22Rv1 (cell line): ENCODE measurements around the gene NPR1.
"Not testable (repeated sequence)": the region's sequence is repeated elsewhere in the genome, so short reads cannot be mapped to it uniquely, and the experiment has no call there.

Experiments
- H3K27ac ChIP-seq: fragments of 450-650 bp; 2 replicates; pipeline ENCODE4 v1.5.1; 2017
- CTCF ChIP-seq: fragments of 450-650 bp; IDR thresholded peaks from 2 replicates; pipeline ENCODE4 v1.5.1; 2017; ENCODE audit warnings: mild to moderate bottlenecking
- ZFX ChIP-seq: fragments of 450-650 bp; IDR thresholded peaks from 2 replicates; pipeline ENCODE4 v1.6.1; 2017; ENCODE audit warnings: antibody characterized with exemption, borderline replicate concordance

The NPR1 gene

DNA sequence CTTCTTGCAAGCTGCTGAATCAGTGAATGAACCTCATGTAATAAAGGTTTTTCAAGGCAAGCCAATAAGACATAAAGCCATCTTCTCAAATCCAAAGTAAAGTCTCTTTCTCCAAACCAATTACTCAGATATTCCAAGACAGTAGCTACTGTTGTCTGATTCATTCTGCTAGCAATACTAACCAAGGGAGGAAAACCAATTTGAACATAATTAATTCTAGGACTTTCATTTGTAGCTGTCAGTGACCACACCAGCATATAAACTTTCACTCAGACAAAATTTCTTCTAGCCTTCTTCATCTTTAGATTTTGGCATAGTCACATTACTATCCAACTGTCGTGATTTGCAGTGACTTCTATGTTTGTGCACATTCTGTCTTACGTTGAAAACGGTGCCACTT lies 38.8 kb downstream of the NPR1 start:
- H3K27ac ChIP-seq, result no peak overlapping the region
- TF ChIP-seq ZFX (no peak), CTCF (no peak)

GRCh38 chr1:153723687-153724086 lies 45.2 kb downstream of the NPR1 start:
- TF ChIP-seq ZFX (no peak), CTCF (no peak)
- H3K27ac ChIP-seq, result no peak overlapping the region

- H3K27ac ChIP-seq, result not testable (repeated sequence)
Observed at GRCh38 chr1:153724634-153725033, 46.1 kb downstream of the NPR1 start.

GRCh38 chr1:153727463-153728304 lies 49.2 kb downstream of the NPR1 start, which contains the start of gene INTS3:
Gene INTS3 (plus strand): TSS chr1:153728050. CDS start chr1:153728635, 585 bp downstream.
- peak within 1 kb of the TSS; percentile 90 for H3K27ac ChIP-seq
- TF ChIP-seq ZFX (no peak), CTCF (no peak)

- peak overlapping the region; percentile 90 for H3K27ac ChIP-seq
- TF ChIP-seq ZFX (no peak), CTCF (no peak)
Observed at GRCh38 chr1:153728305-153729066, 50.0 kb downstream of the NPR1 start.

- TF ChIP-seq ZFX, result no peak
- TF ChIP-seq CTCF, result no peak
- no peak overlapping the region for H3K27ac ChIP-seq
Observed at GRCh38 chr1:153730468-153730988, 52.0 kb downstream of the NPR1 start.

DNA sequence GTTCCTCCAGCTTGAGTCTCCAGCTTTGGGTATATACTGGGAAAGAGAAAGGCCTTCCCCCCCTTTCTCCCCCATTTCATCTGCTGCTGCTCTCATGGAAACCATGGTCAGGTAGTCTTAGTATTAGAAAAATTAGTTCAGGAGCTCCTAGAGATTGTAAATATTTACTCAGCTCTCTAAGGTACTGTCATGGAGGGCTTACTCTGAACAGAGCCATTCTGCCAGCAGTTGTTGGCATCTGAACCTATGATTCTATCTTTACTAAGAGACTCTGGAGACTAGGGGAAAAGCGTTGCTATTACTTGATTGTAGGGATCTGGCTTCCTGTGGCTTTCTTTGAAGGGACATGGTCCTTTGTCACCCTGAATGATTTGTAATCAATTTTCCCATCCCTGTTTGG lies 55.5 kb downstream of the NPR1 start:
- TF ChIP-seq ZFX (no peak), CTCF (no peak)
- peak overlapping the region; percentile 4; the same call in 1 of the 2 replicates for H3K27ac ChIP-seq
